Esophagus squamous epithelium (tissue), 4 donors: Measurements from ENCODE around the gene CYP2S1.

Experiments
- POLR2A ChIP-seq, 4 donors: fragments of 450-650 bp; IDR thresholded peaks; one replicate each; pipeline ENCODE4 v1.6.1; 2017; ENCODE audit warnings: antibody characterized with exemption in 4 of 4, mild to moderate bottlenecking in 4 of 4, moderate library complexity in 3 of 4
- TF ChIP-seq, protein P1 (sequence below), 6 experiments: fragments of 450-650 bp in 4 of 6; fragments of 200-600 bp in 2 of 6; sonication (generic) in 2 of 6; IDR thresholded peaks; one replicate each; pipeline ENCODE4 v1.5.1; 2016 to 2019; ENCODE audit warnings: antibody characterized with exemption in 6 of 6, mild to moderate bottlenecking in 4 of 6, moderate library complexity in 4 of 6

DNA sequence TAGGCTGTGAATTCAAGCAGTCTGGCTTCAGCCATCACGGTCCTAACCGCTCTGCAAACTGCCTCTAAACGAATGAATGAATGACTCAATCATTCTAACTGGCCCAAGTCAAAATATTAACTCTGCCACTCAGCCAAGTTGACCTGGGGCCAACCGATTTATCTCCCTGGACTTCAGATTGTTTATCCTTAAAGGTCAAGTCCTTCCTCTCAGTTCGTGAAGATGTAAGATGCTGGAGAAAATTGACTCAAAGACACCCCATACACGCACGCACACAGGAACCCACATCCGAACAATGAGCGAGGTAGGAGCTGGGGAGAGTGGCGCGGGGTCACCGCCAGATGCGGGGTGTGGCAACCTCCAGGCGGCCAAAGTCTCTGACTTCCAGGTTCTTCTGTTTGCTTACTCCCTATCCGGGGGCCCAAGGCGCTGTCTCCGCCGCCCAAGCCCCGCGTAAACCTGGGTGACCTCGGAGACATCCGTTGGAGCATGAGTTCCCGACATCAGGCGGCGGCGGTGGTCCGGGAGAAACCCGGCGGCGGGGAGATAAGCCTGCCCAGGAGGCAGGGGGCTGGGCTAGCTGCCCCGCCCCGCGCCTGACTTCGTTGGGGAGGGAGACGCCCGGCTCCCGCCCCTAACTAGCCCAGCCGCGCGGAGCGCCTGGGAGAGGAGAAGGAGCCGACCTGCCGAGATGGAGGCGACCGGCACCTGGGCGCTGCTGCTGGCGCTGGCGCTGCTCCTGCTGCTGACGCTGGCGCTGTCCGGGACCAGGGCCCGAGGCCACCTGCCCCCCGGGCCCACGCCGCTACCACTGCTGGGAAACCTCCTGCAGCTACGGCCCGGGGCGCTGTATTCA, at the start of gene CYP2S1:
- TF ChIP-seq, protein P1, sequence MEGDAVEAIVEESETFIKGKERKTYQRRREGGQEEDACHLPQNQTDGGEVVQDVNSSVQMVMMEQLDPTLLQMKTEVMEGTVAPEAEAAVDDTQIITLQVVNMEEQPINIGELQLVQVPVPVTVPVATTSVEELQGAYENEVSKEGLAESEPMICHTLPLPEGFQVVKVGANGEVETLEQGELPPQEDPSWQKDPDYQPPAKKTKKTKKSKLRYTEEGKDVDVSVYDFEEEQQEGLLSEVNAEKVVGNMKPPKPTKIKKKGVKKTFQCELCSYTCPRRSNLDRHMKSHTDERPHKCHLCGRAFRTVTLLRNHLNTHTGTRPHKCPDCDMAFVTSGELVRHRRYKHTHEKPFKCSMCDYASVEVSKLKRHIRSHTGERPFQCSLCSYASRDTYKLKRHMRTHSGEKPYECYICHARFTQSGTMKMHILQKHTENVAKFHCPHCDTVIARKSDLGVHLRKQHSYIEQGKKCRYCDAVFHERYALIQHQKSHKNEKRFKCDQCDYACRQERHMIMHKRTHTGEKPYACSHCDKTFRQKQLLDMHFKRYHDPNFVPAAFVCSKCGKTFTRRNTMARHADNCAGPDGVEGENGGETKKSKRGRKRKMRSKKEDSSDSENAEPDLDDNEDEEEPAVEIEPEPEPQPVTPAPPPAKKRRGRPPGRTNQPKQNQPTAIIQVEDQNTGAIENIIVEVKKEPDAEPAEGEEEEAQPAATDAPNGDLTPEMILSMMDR (IDR thresholded peaks at IDR 0.05), result peak in 1 of 6 experiments; percentile 7
- TF ChIP-seq POLR2A (IDR thresholded peaks at IDR 0.05), result peak in 2 of 4 donors; percentile 23 to 70
